ENCODE measurements around the gene FCRL2. TPM values are rescaled to one million over a fixed set of nuclear protein-coding genes. Genes with fewer than 3 reads are reported as not detected.

Gene FCRL2, protein sequence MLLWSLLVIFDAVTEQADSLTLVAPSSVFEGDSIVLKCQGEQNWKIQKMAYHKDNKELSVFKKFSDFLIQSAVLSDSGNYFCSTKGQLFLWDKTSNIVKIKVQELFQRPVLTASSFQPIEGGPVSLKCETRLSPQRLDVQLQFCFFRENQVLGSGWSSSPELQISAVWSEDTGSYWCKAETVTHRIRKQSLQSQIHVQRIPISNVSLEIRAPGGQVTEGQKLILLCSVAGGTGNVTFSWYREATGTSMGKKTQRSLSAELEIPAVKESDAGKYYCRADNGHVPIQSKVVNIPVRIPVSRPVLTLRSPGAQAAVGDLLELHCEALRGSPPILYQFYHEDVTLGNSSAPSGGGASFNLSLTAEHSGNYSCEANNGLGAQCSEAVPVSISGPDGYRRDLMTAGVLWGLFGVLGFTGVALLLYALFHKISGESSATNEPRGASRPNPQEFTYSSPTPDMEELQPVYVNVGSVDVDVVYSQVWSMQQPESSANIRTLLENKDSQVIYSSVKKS
- total RNA-seq: not detected

DNA sequence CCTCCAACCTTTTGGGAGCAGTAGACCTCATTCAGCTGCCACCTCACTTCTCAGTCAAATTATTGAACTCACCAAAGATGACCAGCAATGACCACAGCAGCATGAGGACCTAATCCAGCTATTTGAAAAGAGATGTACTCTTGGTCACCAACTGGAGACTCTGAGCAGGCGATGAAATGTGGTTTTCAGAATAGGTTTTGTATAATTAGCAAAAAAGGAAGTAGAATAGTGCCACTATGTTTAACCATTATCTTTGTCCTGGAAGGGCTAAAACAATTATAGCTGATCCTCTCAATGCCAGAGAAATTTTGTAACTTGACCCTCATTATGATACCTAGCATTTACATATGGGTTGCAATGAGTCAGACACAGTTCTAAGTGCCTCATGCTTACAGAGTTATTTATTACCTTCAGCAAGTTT, at the start of gene FCRL2:
TSS of gene FCRL2 (minus strand) at position 162 of the 421 bp plus-strand sequence. CDS start at position 103, 59 bp downstream.
- H3K4me3 ChIP-seq (replicated peaks in 1 of 3): no peak within 1 kb of the TSS
- 81 to 93% methylated on average over 1 of the region's 1 CpG for WGBS, 2 donors
- H3K27ac ChIP-seq: no peak within 1 kb of the TSS
- no peaks in the 10 kb centered on the region for H3K27me3 ChIP-seq
- H3K4me1 ChIP-seq: no peaks in the 10 kb centered on the region
- DNase-seq: no peak
- TF ChIP-seq CTCF (IDR thresholded peaks at IDR 0.05) (no peak), POLR2A (IDR thresholded peaks at IDR 0.05) (no peak)
- no peaks in the 10 kb centered on the region for H3K9me3 ChIP-seq
- H3K36me3 ChIP-seq: no peaks in the 10 kb centered on the region
- intact Hi-C loops (cut with DNase I): no loop called here

DNA sequence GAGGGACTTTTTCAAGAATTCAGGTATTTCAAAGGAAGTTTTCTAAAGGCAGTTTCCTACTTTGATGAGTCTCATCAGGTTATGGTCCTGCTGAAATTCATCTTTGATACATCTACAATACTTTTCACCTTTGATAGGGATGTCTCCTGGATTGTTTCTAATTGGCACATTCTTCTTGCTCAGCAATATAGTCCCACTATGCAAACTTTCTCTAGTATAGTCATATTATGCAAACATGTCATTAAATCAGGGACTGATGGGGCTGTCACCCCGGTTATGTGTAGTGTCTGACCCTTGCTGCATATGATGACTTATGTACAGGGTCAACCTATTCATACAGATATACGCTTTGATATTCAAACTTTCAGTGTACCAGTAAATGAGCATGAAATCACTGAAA, 43.4 kb upstream of the FCRL2 start:
- Histone ChIP-seq H3K27ac (no peak overlapping the region), H3K4me3 (replicated peaks in 1 of 3) (no peak overlapping the region), H3K9me3 (no peaks in the 10 kb centered on the region), H3K27me3 (no peaks in the 10 kb centered on the region), H3K36me3 (no peaks in the 10 kb centered on the region), H3K4me1 (no peaks in the 10 kb centered on the region)
- 86 to 88% methylated on average over 2 of the region's 2 CpGs for WGBS, 2 donors
- TF ChIP-seq CTCF (IDR thresholded peaks at IDR 0.05): no peak
- no peak for TF ChIP-seq POLR2A (IDR thresholded peaks at IDR 0.05)
- no peak for DNase-seq
- intact Hi-C loops (cut with DNase I): no loop called here

GRCh38 chr1:157819896-157820295, 43.0 kb upstream of the FCRL2 start, which contains the start of gene FCRL1:
FCRL1 (minus strand) TSS chr1:157820120; CDS start chr1:157820037, 83 bp downstream.
- WGBS, 2 donors: 67 to 72% methylated on average over 3 of the region's 3 CpGs

GRCh38 chr1:157819215-157819614, 42.3 kb upstream of the FCRL2 start:
- intact Hi-C loops (cut with DNase I): no loop called here
- H3K36me3 ChIP-seq: no peaks in the 10 kb centered on the region
- no peaks in the 10 kb centered on the region for H3K27me3 ChIP-seq
- H3K27ac ChIP-seq: no peak overlapping the region
- 79 to 87% methylated on average over 2 of the region's 2 CpGs for WGBS, 2 donors
- DNase-seq: no peak
- no peaks in the 10 kb centered on the region for H3K9me3 ChIP-seq
- H3K4me3 ChIP-seq (replicated peaks in 1 of 3): no peak overlapping the region
- TF ChIP-seq POLR2A (IDR thresholded peaks at IDR 0.05): no peak
- TF ChIP-seq CTCF (IDR thresholded peaks at IDR 0.05): no peak
- no peaks in the 10 kb centered on the region for H3K4me1 ChIP-seq

More at GRCh38 chr1:157819896-157820295, 43.0 kb upstream of the FCRL2 start, which contains the start of gene FCRL1:
- no peaks in the 10 kb centered on the region for H3K9me3 ChIP-seq
- no peak within 1 kb of the TSS for H3K4me3 ChIP-seq (replicated peaks in 1 of 3)
- no peak for DNase-seq
- H3K27ac ChIP-seq: no peak within 1 kb of the TSS
- H3K36me3 ChIP-seq: no peaks in the 10 kb centered on the region
- intact Hi-C loops (cut with DNase I): no loop called here
- H3K4me1 ChIP-seq: no peaks in the 10 kb centered on the region
- no peaks in the 10 kb centered on the region for H3K27me3 ChIP-seq
- TF ChIP-seq CTCF (IDR thresholded peaks at IDR 0.05) (no peak), POLR2A (IDR thresholded peaks at IDR 0.05) (no peak)

- no peak overlapping the region for H3K27ac ChIP-seq
- no peaks in the 10 kb centered on the region for H3K27me3 ChIP-seq
- intact Hi-C loops (cut with DNase I): no loop called here
- H3K9me3 ChIP-seq: no peaks in the 10 kb centered on the region
- TF ChIP-seq POLR2A (IDR thresholded peaks at IDR 0.05) (no peak), CTCF (IDR thresholded peaks at IDR 0.05) (no peak)
- H3K4me1 ChIP-seq: no peaks in the 10 kb centered on the region
- no peak for DNase-seq
- H3K36me3 ChIP-seq: no peaks in the 10 kb centered on the region
- H3K4me3 ChIP-seq (replicated peaks in 1 of 3): no peak overlapping the region
- WGBS, 2 donors: 77 to 88% methylated on average over 1 of the region's 1 CpG
Measured at GRCh38 chr1:157813269-157813668, 36.3 kb upstream of the FCRL2 start.
